GM21360 (cell line): ENCODE data around the gene SCAPER.
"Not testable (repeated sequence)": the region's sequence is repeated elsewhere in the genome, so short reads cannot be mapped to it uniquely, and the experiment has no call there.

ENCODE experiments used
- ATAC-seq: cut with Tn5 transposase; IDR thresholded peaks from one replicate; pipeline ENCODE4 v1.9.1; 2021; ENCODE audit warnings: mild to moderate bottlenecking, moderate library complexity; ENCODE audit not compliant: unreplicated experiment

The SCAPER gene

GRCh38 chr15:76330080-76330680, 575.0 kb downstream of the SCAPER start:
- ATAC-seq: no peak

- ATAC-seq: no peak
These were observed 576.2 kb downstream of the SCAPER start for GRCh38 chr15:76328958-76329357.

- ATAC-seq: no peak
These were observed 576.9 kb downstream of the SCAPER start for GRCh38 chr15:76328106-76328696.

DNA sequence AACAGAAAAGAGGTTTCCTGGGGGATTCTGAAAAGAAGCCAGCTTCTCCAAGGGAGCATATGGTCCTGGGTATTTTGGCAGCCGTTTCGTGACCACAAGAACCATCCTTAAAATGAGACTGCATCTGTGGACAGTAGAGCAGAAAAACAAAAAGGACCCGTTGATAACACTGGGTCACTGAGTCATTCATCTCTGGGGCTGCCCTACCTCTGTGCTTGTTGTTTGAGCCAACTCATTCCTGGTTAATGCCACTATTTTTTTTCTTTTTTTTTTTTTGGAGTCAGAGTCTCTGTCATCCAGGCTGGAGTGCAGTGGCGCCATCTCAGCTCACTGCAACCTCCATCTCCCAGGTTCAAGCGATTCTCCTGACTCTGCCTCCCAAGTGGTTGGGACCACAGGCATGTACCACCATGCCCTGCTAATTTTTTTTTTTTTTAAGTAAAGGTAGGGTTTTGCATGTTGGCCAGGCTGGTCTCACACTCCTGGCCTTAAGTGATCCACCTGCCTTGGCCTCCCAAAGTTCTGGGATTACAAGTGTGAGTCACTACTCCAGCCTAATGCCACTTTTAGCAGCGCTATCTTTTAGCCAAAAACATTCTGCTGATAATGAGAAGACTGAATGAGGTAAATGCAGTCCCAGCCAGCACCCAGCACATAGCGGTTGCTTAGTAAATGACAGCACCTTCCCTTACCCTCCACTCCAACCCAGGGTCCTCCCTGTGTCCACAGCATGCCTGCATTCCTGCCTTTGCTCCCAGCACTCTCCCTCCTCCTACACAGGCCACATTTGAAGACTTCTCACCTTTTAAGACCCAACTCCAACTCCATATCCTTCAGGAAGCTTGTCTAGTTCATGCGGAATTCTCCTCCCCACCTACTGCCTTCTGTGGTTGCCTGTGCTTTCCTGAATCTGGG, 577.7 kb downstream of the SCAPER start:
- ATAC-seq: no peak

DNA sequence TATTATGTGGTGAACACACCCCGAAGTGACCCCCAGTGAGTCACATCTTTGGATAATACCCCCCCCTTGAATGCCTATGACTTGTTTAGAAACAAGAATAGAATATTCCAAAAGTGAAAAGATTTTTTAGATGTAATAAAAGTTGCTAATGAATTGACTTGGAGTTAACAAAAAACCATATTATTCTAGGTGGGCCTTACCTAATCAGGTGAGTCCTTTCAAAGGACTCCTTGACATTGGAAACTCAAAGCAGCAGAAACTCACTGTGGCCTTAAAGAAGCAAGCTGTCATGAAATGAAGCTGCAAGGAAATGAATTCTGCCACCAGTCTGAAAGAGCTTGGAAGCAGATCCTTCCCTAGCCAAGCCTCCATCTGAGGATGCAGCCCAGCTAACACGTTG, 579.4 kb downstream of the SCAPER start:
- ATAC-seq: no peak

DNA sequence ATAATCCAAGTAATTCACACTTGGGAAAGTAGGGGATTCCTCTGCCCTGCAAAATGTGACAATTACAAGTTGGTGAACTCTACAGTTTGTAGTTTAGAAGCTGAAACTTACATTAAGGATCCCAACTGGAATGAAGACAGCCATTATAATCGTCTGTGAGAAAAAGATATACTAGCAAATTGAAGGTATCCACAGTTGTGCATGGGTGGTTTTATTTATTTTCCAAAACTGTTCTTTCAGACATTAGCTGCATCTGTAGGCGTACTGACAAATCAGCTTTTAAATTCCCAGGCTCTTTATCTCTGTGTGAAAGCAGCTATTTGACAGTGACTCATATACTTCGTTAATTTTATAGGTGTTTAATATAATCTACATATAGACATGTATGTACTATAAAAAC, 581.1 kb downstream of the SCAPER start:
- ATAC-seq: no peak

GRCh38 chr15:76321602-76322001, 583.5 kb downstream of the SCAPER start:
- ATAC-seq: no peak

GRCh38 chr15:76321171-76321570, 584.0 kb downstream of the SCAPER start:
- ATAC-seq: no peak

DNA sequence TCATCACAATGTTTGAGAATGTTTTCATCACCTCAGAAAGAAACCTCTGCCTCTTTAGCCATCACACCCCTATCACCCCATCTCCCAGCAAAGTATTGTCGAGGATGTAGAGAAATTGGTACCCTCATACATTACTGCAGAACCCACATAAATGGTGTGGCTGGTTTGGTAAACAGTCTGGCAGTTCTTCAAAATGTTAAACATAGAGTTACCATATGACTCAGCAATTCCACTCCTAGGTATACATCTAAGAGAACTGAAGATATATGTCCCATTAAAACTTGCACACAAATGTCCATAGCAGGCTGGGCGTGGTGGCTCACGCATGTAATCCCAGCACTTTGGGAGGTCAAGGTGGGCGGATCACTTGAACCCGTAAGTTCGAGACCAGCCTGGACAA, 585.1 kb downstream of the SCAPER start:
- ATAC-seq: no peak

GRCh38 chr15:76313731-76314130, 591.4 kb downstream of the SCAPER start:
- no peak for ATAC-seq

DNA sequence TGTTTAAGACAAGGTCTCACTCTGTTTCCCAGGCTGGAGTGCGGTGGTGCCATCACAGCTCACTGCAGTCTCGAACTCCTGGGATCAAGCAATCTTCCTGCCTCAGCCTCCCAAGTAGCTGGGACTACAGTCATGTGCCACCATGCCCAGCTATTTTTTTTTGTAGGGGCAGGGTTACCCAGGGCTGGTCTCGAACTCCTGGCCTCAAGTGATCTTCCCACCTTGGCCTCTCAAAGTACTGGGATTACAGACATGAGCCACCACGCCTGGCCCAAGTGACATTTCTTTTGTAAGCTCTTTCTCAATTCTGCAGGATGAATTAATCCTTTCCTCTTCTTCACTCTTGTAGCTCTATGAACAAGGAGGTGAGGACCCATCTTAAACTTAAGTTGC, 592.0 kb downstream of the SCAPER start:
- ATAC-seq: not testable (repeated sequence)

DNA sequence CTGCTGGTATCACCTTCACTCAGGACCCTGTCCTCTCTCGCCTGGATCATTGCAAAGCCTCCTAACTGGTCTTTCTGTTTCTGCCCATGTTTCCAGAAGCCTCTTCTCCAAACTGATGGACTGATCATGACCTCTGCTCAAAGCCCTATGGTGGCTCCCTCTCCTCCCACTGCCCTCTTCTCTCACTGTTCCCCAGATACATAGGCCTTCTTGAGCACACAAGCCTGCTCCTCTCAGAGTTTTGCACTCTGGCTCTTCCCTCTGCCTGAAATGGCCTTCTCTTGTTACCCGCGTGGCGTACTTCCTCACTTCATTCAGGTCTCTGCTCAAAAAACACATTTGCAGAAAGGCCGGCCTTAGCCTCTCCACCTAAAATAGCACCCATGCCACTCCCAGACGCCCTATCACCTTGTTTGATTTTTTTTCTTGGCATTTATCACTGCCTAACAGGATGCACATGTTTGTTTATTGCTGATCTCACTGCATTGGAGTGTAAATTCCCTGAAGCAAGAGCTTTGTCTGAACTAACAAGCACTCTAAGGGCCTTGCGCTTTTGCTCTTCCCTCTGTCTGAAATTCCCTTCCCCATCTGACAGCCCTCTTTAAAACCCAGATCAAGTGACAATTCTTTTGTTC, 592.5 kb downstream of the SCAPER start:
- ATAC-seq: no peak

GRCh38 chr15:76311100-76311953, 593.8 kb downstream of the SCAPER start, which contains the start of gene ETFA:
TSS of gene ETFA (minus strand) at chr15:76311469. CDS start at chr15:76311388, 81 bp downstream.
- ATAC-seq: peak; percentile 98

DNA sequence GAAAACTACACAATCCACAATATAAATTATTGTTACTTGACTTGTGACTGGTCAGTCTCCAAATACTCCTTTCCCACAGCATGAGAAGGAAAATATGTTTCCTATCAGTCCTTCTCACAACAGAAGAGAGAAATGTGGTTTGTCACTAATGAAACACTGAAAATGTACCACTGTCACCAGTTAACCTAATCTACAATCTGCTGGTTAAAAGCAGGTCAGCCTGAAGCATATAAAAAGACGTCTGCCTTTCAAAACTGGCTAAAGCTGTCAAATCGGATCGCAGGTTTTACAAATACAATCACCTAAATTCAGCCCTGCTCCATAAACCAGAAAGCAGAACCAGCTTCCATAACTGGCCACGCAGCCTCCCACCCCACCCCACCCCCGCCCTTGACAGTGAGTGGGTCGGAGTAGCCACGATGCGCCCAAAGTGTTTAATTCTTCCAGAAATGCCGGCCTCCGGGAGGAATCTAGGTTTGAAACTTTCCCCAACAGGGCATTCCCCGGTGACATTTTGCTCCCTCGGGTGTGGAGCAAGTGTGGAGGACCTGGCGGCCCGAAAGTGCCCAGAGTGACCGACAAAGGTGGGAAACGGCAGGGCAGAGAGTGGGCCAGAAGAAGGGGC, 594.6 kb downstream of the SCAPER start:
- peak; percentile 4 for ATAC-seq

DNA sequence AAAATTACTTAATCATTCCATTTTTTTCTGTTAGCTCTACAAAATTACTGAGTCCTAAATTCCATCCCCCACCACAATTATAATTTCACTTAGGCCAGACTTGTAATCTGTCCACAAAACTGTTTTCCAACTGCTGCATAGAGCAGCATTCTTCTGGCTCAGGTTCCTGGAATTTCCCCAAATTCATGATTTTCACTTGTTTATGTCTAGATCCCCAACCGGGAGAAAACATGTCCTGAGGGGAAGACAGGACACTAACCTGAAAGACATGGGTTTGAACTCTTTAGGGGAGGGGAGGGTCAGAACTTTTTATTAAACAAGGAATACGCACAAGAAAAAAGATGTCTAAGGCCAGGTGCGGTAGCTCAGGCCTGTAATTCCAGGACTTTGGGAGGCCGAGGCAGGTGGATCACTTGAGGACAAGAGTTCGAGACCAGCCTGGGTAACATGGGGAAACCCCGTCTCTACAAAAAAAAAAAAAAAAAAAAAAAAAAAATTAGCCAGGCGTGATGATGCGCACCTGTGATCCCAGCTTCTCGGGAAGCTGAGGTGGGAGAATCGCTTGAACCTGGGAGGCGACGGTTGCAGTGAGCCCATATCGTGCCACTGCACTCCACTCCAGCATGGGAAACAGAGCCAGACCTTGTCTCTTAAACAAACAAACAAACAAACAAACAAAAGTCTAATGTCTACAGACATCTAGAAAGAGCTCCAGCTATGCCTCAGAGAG, 595.4 kb downstream of the SCAPER start:
- no peak for ATAC-seq

DNA sequence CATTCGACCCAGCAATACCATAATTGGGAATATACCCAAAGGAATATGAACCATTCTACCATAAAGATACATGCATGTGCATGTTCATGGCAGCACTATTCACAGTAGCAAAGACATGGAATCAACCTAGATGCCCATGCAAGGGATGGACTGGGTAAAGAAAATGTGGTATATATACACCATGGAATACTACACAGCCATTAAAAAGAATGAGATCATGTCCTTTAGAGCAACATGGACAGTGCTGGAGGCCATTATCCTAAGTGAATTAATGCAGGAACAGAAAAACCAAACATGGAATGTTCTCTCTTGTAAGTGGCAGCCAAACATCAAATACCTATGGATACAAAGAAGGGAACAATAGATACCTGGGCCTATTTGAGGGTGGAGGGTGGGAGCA, 601.2 kb downstream of the SCAPER start:
- no peak for ATAC-seq

GRCh38 chr15:76299786-76300185, 605.4 kb downstream of the SCAPER start:
- no peak for ATAC-seq

GRCh38 chr15:76298986-76299385, 606.2 kb downstream of the SCAPER start:
- no peak for ATAC-seq

DNA sequence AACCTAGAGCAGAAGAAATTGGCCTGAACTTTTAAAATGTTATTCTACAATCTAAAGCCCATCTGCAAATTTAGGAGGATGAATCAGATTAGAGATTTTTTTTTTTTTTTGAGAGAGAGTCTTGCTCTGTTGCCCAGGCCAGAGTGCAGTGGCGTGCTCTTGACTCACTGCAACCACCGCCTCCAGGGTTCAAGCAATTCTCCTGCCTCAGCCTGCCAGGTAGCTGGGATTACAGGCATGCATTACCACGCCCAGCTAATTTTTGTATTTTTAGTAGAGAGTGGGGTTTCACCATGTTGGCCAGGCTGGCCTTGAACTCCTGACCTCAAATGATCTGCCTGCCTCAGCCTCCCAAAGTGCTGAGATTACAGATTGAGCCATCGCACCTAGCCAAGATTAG, 607.2 kb downstream of the SCAPER start:
- ATAC-seq: not testable (repeated sequence)
